ENCODE measurements around the gene ERC2.

The ERC2 gene

GRCh38 chr3:55746808-55747413 lies 721.4 kb downstream of the ERC2 start:
- Histone ChIP-seq H3K27ac (ENCODE audit: low read length) (no peak overlapping the region), H3K4me3 (ENCODE audit: low read length) (no peak overlapping the region), H3K27me3 (ENCODE audit: control insufficient read depth, insufficient read depth, low read length) (no peaks in the 10 kb centered on the region), H3K36me3 (ENCODE audit: control insufficient read depth, low read depth, low read length) (no peaks in the 10 kb centered on the region), H3K9ac (ENCODE audit: low read length) (no peak overlapping the region), H3K4me1 (ENCODE audit: control insufficient read depth, low read depth, low read length) (no peaks in the 10 kb centered on the region), H3K9me3 (ENCODE audit: control insufficient read depth, low read depth, low read length) (no peaks in the 10 kb centered on the region)

- no peaks in the 10 kb centered on the region for H3K4me1 ChIP-seq (ENCODE audit: control insufficient read depth, low read depth, low read length)
- H3K27ac ChIP-seq (ENCODE audit: low read length): no peak overlapping the region
- H3K4me3 ChIP-seq (ENCODE audit: low read length): no peak overlapping the region
- H3K36me3 ChIP-seq (ENCODE audit: control insufficient read depth, low read depth, low read length): no peaks in the 10 kb centered on the region
- no peaks in the 10 kb centered on the region for H3K9me3 ChIP-seq (ENCODE audit: control insufficient read depth, low read depth, low read length)
- H3K9ac ChIP-seq (ENCODE audit: low read length): no peak overlapping the region
- no peaks in the 10 kb centered on the region for H3K27me3 ChIP-seq (ENCODE audit: control insufficient read depth, insufficient read depth, low read length)
Observed at GRCh38 chr3:55742832-55743136, 725.5 kb downstream of the ERC2 start.

GRCh38 chr3:55742022-55742831 lies 726.0 kb downstream of the ERC2 start:
- H3K4me3 ChIP-seq (ENCODE audit: low read length): no peak overlapping the region
- H3K27me3 ChIP-seq (ENCODE audit: control insufficient read depth, insufficient read depth, low read length): no peaks in the 10 kb centered on the region
- H3K9me3 ChIP-seq (ENCODE audit: control insufficient read depth, low read depth, low read length): no peaks in the 10 kb centered on the region
- no peaks in the 10 kb centered on the region for H3K36me3 ChIP-seq (ENCODE audit: control insufficient read depth, low read depth, low read length)
- no peaks in the 10 kb centered on the region for H3K4me1 ChIP-seq (ENCODE audit: control insufficient read depth, low read depth, low read length)
- H3K9ac ChIP-seq (ENCODE audit: low read length): no peak overlapping the region
- H3K27ac ChIP-seq (ENCODE audit: low read length): no peak overlapping the region

- Histone ChIP-seq H3K36me3 (ENCODE audit: control insufficient read depth, low read depth, low read length) (no peaks in the 10 kb centered on the region), H3K27ac (ENCODE audit: low read length) (no peak overlapping the region), H3K4me1 (ENCODE audit: control insufficient read depth, low read depth, low read length) (no peaks in the 10 kb centered on the region), H3K4me3 (ENCODE audit: low read length) (no peak overlapping the region), H3K27me3 (ENCODE audit: control insufficient read depth, insufficient read depth, low read length) (no peaks in the 10 kb centered on the region), H3K9me3 (ENCODE audit: control insufficient read depth, low read depth, low read length) (no peaks in the 10 kb centered on the region), H3K9ac (ENCODE audit: low read length) (no peak overlapping the region)
Observed at GRCh38 chr3:55737186-55737585, 731.1 kb downstream of the ERC2 start.

GRCh38 chr3:55735976-55736375 lies 732.3 kb downstream of the ERC2 start:
- no peak overlapping the region for H3K4me3 ChIP-seq (ENCODE audit: low read length)
- H3K27ac ChIP-seq (ENCODE audit: low read length): no peak overlapping the region
- no peaks in the 10 kb centered on the region for H3K27me3 ChIP-seq (ENCODE audit: control insufficient read depth, insufficient read depth, low read length)
- H3K4me1 ChIP-seq (ENCODE audit: control insufficient read depth, low read depth, low read length): no peaks in the 10 kb centered on the region
- no peaks in the 10 kb centered on the region for H3K36me3 ChIP-seq (ENCODE audit: control insufficient read depth, low read depth, low read length)
- H3K9me3 ChIP-seq (ENCODE audit: control insufficient read depth, low read depth, low read length): no peaks in the 10 kb centered on the region
- H3K9ac ChIP-seq (ENCODE audit: low read length): no peak overlapping the region

GRCh38 chr3:55731741-55732140 lies 736.5 kb downstream of the ERC2 start:
- no peaks in the 10 kb centered on the region for H3K4me1 ChIP-seq (ENCODE audit: control insufficient read depth, low read depth, low read length)
- H3K4me3 ChIP-seq (ENCODE audit: low read length): no peak overlapping the region
- H3K27ac ChIP-seq (ENCODE audit: low read length): no peak overlapping the region
- H3K9me3 ChIP-seq (ENCODE audit: control insufficient read depth, low read depth, low read length): no peaks in the 10 kb centered on the region
- no peak overlapping the region for H3K9ac ChIP-seq (ENCODE audit: low read length)
- no peaks in the 10 kb centered on the region for H3K27me3 ChIP-seq (ENCODE audit: control insufficient read depth, insufficient read depth, low read length)
- H3K36me3 ChIP-seq (ENCODE audit: control insufficient read depth, low read depth, low read length): no peaks in the 10 kb centered on the region

GRCh38 chr3:55729546-55729945 lies 738.7 kb downstream of the ERC2 start:
- peaks cover 13% of the 10 kb centered on the region for H3K4me1 ChIP-seq (ENCODE audit: control insufficient read depth, low read depth, low read length)
- no peaks in the 10 kb centered on the region for H3K36me3 ChIP-seq (ENCODE audit: control insufficient read depth, low read depth, low read length)
- H3K9me3 ChIP-seq (ENCODE audit: control insufficient read depth, low read depth, low read length): no peaks in the 10 kb centered on the region
- no peak overlapping the region for H3K27ac ChIP-seq (ENCODE audit: low read length)
- no peaks in the 10 kb centered on the region for H3K27me3 ChIP-seq (ENCODE audit: control insufficient read depth, insufficient read depth, low read length)
- no peak overlapping the region for H3K4me3 ChIP-seq (ENCODE audit: low read length)
- no peak overlapping the region for H3K9ac ChIP-seq (ENCODE audit: low read length)

GRCh38 chr3:55728461-55729100 lies 739.7 kb downstream of the ERC2 start:
- no peaks in the 10 kb centered on the region for H3K36me3 ChIP-seq (ENCODE audit: control insufficient read depth, low read depth, low read length)
- no peaks in the 10 kb centered on the region for H3K9me3 ChIP-seq (ENCODE audit: control insufficient read depth, low read depth, low read length)
- no peak overlapping the region for H3K4me3 ChIP-seq (ENCODE audit: low read length)
- peaks cover 13% of the 10 kb centered on the region for H3K4me1 ChIP-seq (ENCODE audit: control insufficient read depth, low read depth, low read length)
- no peaks in the 10 kb centered on the region for H3K27me3 ChIP-seq (ENCODE audit: control insufficient read depth, insufficient read depth, low read length)
- H3K9ac ChIP-seq (ENCODE audit: low read length): no peak overlapping the region
- no peak overlapping the region for H3K27ac ChIP-seq (ENCODE audit: low read length)

- Histone ChIP-seq H3K9me3 (ENCODE audit: control insufficient read depth, low read depth, low read length) (no peaks in the 10 kb centered on the region), H3K4me1 (ENCODE audit: control insufficient read depth, low read depth, low read length) (peaks cover 13% of the 10 kb centered on the region), H3K27ac (ENCODE audit: low read length) (no peak overlapping the region), H3K36me3 (ENCODE audit: control insufficient read depth, low read depth, low read length) (no peaks in the 10 kb centered on the region), H3K9ac (ENCODE audit: low read length) (no peak overlapping the region), H3K4me3 (ENCODE audit: low read length) (no peak overlapping the region), H3K27me3 (ENCODE audit: control insufficient read depth, insufficient read depth, low read length) (no peaks in the 10 kb centered on the region)
Observed at GRCh38 chr3:55726501-55726775, 741.8 kb downstream of the ERC2 start.

GRCh38 chr3:55725681-55726500 lies 742.4 kb downstream of the ERC2 start:
- H3K9ac ChIP-seq (ENCODE audit: low read length): no peak overlapping the region
- peaks cover 13% of the 10 kb centered on the region for H3K4me1 ChIP-seq (ENCODE audit: control insufficient read depth, low read depth, low read length)
- H3K27me3 ChIP-seq (ENCODE audit: control insufficient read depth, insufficient read depth, low read length): no peaks in the 10 kb centered on the region
- H3K9me3 ChIP-seq (ENCODE audit: control insufficient read depth, low read depth, low read length): no peaks in the 10 kb centered on the region
- no peak overlapping the region for H3K27ac ChIP-seq (ENCODE audit: low read length)
- no peaks in the 10 kb centered on the region for H3K36me3 ChIP-seq (ENCODE audit: control insufficient read depth, low read depth, low read length)
- no peak overlapping the region for H3K4me3 ChIP-seq (ENCODE audit: low read length)

- Histone ChIP-seq H3K36me3 (ENCODE audit: control insufficient read depth, low read depth, low read length) (no peaks in the 10 kb centered on the region), H3K27ac (ENCODE audit: low read length) (no peak overlapping the region), H3K9me3 (ENCODE audit: control insufficient read depth, low read depth, low read length) (no peaks in the 10 kb centered on the region), H3K9ac (ENCODE audit: low read length) (no peak overlapping the region), H3K4me1 (ENCODE audit: control insufficient read depth, low read depth, low read length) (peaks cover 13% of the 10 kb centered on the region), H3K4me3 (ENCODE audit: low read length) (no peak overlapping the region), H3K27me3 (ENCODE audit: control insufficient read depth, insufficient read depth, low read length) (no peaks in the 10 kb centered on the region)
Observed at GRCh38 chr3:55724821-55725220, 743.4 kb downstream of the ERC2 start.

Measured in iPS-18a (cell line).